WTC11 (cell line): ENCODE results near the gene SEZ6. TPM values are rescaled to one million over a fixed set of nuclear protein-coding genes. Genes with fewer than 3 reads are reported as not detected.

Experiments
- ATAC-seq: fragments of 200-7000 bp; cut with Tn5 transposase; 2 replicates; pipeline ENCODE4 v1.10.0; 2021; ENCODE audit warnings: mild to moderate bottlenecking, moderate library complexity
- CTCF ChIA-PET: fragments of 300-600 bp; sonication (Branson Sonifier 250); formaldehyde crosslinking; loops from one replicate; lab custom pipeline; 2021; ENCODE audit warnings: antibody characterized with exemption; lab: Charles Lee
- POLR2A ChIA-PET: fragments of 350-600 bp; sonication (Branson Sonifier 250); formaldehyde crosslinking; loops from one replicate; lab custom pipeline; 2021; ENCODE audit warnings: antibody characterized with exemption; lab: Charles Lee
- DNase-seq: peaks from one replicate; pipeline ENCODE4 v3.0.0; 2021; ENCODE audit warnings: low spot score
- H3K27ac Mint-ChIP-seq: 2 replicates; pipeline ENCODE4 v1.8.0; 2021; ENCODE audit warnings: mixed read lengths
- H3K27me3 Mint-ChIP-seq: 2 replicates; pipeline ENCODE4 v1.8.0; 2021; ENCODE audit warnings: low read depth, mild to moderate bottlenecking, moderate library complexity, mixed read lengths
- H3K36me3 Mint-ChIP-seq: 2 replicates; pipeline ENCODE4 v1.8.0; 2021; ENCODE audit warnings: mixed read lengths
- H3K4me1 Mint-ChIP-seq: 2 replicates; pipeline ENCODE4 v1.8.0; 2022; ENCODE audit warnings: mixed read lengths
- H3K4me3 Mint-ChIP-seq: 2 replicates; pipeline ENCODE4 v1.8.0; 2021; ENCODE audit warnings: mild to moderate bottlenecking, moderate library complexity, mixed read lengths
- H3K9me3 Mint-ChIP-seq: 2 replicates; pipeline ENCODE4 v1.8.0; 2021; ENCODE audit warnings: mixed read lengths
- CREM ChIP-seq: sonication (generic); formaldehyde crosslinking; IDR thresholded peaks from 2 replicates; pipeline ENCODE4 v1.8.1; 2022; ENCODE audit warnings: mild to moderate bottlenecking, missing genetic modification reagents, moderate library complexity
- E2F5 ChIP-seq: sonication (generic); formaldehyde crosslinking; IDR thresholded peaks from 2 replicates; pipeline ENCODE4 v1.8.1; 2022; ENCODE audit warnings: mild to moderate bottlenecking, moderate library complexity, missing genetic modification reagents
- FOXP1 ChIP-seq: sonication (generic); formaldehyde crosslinking; IDR thresholded peaks from 2 replicates; pipeline ENCODE4 v1.8.0; 2022; ENCODE audit warnings: missing genetic modification reagents, mild to moderate bottlenecking, moderate library complexity, borderline replicate concordance
- GTF2I ChIP-seq: fragments of 250-450 bp; sonication (Bioruptor Pico); conservative IDR thresholded peaks from 2 replicates; pipeline ENCODE4 v1.4.0; 2021; ENCODE audit warnings: mild to moderate bottlenecking
- MYBL2 ChIP-seq: sonication (generic); formaldehyde crosslinking; IDR thresholded peaks from 2 replicates; pipeline ENCODE4 v1.8.1; 2023; ENCODE audit warnings: mild to moderate bottlenecking, moderate library complexity, missing genetic modification reagents
- NFYB ChIP-seq: sonication (generic); formaldehyde crosslinking; conservative IDR thresholded peaks from 2 replicates; pipeline ENCODE4 v1.8.0; 2022; ENCODE audit warnings: low read depth, missing genetic modification reagents
- NR3C1 ChIP-seq: sonication (generic); formaldehyde crosslinking; conservative IDR thresholded peaks from 2 replicates; pipeline ENCODE4 v1.8.1; 2023; ENCODE audit warnings: low read depth, mild to moderate bottlenecking, missing genetic modification reagents
- TCF7 ChIP-seq: sonication (generic); formaldehyde crosslinking; IDR thresholded peaks from 2 replicates; pipeline ENCODE4 v1.8.0; 2022; ENCODE audit warnings: mild to moderate bottlenecking, low read depth, missing genetic modification reagents, moderate library complexity
- TP53 ChIP-seq: sonication (generic); formaldehyde crosslinking; IDR thresholded peaks from 2 replicates; pipeline ENCODE4 v1.8.1; 2023; ENCODE audit warnings: mild to moderate bottlenecking, missing genetic modification reagents
- ZBTB21 ChIP-seq: sonication (generic); formaldehyde crosslinking; IDR thresholded peaks from 2 replicates; pipeline ENCODE4 v1.8.1; 2023; ENCODE audit warnings: mild to moderate bottlenecking, missing genetic modification reagents, borderline replicate concordance
- ZNF219 ChIP-seq: sonication (generic); formaldehyde crosslinking; IDR thresholded peaks from 2 replicates; pipeline ENCODE4 v1.8.0; 2023; ENCODE audit warnings: missing genetic modification reagents, mild to moderate bottlenecking, borderline replicate concordance
- ZNF416 ChIP-seq: fragments of 250-450 bp; sonication (Bioruptor Pico); IDR thresholded peaks from 2 replicates; pipeline ENCODE4 v1.9.0; 2021; ENCODE audit warnings: mild to moderate bottlenecking, inconsistent platforms
- ZNF512 ChIP-seq: sonication (generic); formaldehyde crosslinking; IDR thresholded peaks from 2 replicates; pipeline ENCODE4 v1.8.1; 2022; ENCODE audit warnings: missing genetic modification reagents, borderline replicate concordance
- ZNF671 ChIP-seq: fragments of 250-450 bp; sonication (Bioruptor Pico); IDR thresholded peaks from 2 replicates; pipeline ENCODE4 v1.8.0; 2021; ENCODE audit warnings: mild to moderate bottlenecking
- total RNA-seq: library from RNA; stranded (reverse); gene quantifications from 3 replicates; pipeline ENCODE4 v1.2.3, GENCODE V29; 2021
- TF ChIP-seq, protein P1 (sequence below): sonication (generic); formaldehyde crosslinking; IDR thresholded peaks from 2 replicates; pipeline ENCODE4 v1.8.1; 2023; ENCODE audit warnings: mild to moderate bottlenecking, missing genetic modification reagents, moderate library complexity
- TF ChIP-seq, protein P2 (sequence below): sonication (generic); formaldehyde crosslinking; IDR thresholded peaks from 2 replicates; pipeline ENCODE4 v1.8.0; 2023; ENCODE audit warnings: missing genetic modification reagents, mild to moderate bottlenecking, borderline replicate concordance
- TF ChIP-seq, protein P3 (sequence below): sonication (generic); formaldehyde crosslinking; IDR thresholded peaks from 2 replicates; pipeline ENCODE4 v1.8.1; 2023; ENCODE audit warnings: mild to moderate bottlenecking, missing genetic modification reagents
- TF ChIP-seq, protein P4 (sequence below): sonication (generic); formaldehyde crosslinking; conservative IDR thresholded peaks from 2 replicates; pipeline ENCODE4 v1.8.1; 2022; ENCODE audit warnings: mild to moderate bottlenecking, missing genetic modification reagents
- TF ChIP-seq, protein P5 (sequence below): sonication (generic); formaldehyde crosslinking; IDR thresholded peaks from 2 replicates; pipeline ENCODE4 v1.8.0; 2023; ENCODE audit warnings: missing genetic modification reagents
- TF ChIP-seq, protein P6 (sequence below): sonication (generic); formaldehyde crosslinking; IDR thresholded peaks from 2 replicates; pipeline ENCODE4 v1.8.1; 2023; ENCODE audit warnings: mild to moderate bottlenecking, moderate library complexity, missing genetic modification reagents

Gene SEZ6
- total RNA-seq, 1 experiment from 2014 or later: 3.0 TPM

GRCh38 chr17:28972437-28972836 lies 33.4 kb downstream of the SEZ6 start (continued):
- TF ChIP-seq, protein P1, sequence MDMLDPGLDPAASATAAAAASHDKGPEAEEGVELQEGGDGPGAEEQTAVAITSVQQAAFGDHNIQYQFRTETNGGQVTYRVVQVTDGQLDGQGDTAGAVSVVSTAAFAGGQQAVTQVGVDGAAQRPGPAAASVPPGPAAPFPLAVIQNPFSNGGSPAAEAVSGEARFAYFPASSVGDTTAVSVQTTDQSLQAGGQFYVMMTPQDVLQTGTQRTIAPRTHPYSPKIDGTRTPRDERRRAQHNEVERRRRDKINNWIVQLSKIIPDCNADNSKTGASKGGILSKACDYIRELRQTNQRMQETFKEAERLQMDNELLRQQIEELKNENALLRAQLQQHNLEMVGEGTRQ (CRISPR knock-in tag): no peak
- TF ChIP-seq ZNF416 (CRISPR knock-in tag): no peak
- TF ChIP-seq NFYB (CRISPR knock-in tag): no peak
- TF ChIP-seq, protein P2, sequence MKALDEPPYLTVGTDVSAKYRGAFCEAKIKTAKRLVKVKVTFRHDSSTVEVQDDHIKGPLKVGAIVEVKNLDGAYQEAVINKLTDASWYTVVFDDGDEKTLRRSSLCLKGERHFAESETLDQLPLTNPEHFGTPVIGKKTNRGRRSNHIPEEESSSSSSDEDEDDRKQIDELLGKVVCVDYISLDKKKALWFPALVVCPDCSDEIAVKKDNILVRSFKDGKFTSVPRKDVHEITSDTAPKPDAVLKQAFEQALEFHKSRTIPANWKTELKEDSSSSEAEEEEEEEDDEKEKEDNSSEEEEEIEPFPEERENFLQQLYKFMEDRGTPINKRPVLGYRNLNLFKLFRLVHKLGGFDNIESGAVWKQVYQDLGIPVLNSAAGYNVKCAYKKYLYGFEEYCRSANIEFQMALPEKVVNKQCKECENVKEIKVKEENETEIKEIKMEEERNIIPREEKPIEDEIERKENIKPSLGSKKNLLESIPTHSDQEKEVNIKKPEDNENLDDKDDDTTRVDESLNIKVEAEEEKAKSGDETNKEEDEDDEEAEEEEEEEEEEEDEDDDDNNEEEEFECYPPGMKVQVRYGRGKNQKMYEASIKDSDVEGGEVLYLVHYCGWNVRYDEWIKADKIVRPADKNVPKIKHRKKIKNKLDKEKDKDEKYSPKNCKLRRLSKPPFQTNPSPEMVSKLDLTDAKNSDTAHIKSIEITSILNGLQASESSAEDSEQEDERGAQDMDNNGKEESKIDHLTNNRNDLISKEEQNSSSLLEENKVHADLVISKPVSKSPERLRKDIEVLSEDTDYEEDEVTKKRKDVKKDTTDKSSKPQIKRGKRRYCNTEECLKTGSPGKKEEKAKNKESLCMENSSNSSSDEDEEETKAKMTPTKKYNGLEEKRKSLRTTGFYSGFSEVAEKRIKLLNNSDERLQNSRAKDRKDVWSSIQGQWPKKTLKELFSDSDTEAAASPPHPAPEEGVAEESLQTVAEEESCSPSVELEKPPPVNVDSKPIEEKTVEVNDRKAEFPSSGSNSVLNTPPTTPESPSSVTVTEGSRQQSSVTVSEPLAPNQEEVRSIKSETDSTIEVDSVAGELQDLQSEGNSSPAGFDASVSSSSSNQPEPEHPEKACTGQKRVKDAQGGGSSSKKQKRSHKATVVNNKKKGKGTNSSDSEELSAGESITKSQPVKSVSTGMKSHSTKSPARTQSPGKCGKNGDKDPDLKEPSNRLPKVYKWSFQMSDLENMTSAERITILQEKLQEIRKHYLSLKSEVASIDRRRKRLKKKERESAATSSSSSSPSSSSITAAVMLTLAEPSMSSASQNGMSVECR: no peak
- TF ChIP-seq ZBTB21 (CRISPR knock-in tag): no peak

- no peak for ATAC-seq
- Mint-ChIP-seq H3K36me3 (no peaks in the 10 kb centered on the region), H3K27ac (no peak overlapping the region; the same call in 1 of the 2 replicates), H3K27me3 (no peaks in the 10 kb centered on the region; the same call in 1 of the 2 replicates), H3K4me3 (no peak overlapping the region), H3K9me3 (no peaks in the 10 kb centered on the region), H3K4me1 (peaks cover 46% of the 10 kb centered on the region)
- DNase-seq: no peak
- ChIA-PET POLR2A (no interaction called here), CTCF (interaction anchor here (4.5 kb wide), 1 partner anchor 146 kb away, joined by 78 read pairs; no protein-coding TSS in a partner anchor)
- no peak for TF ChIP-seq GTF2I
- TF ChIP-seq MYBL2 (CRISPR knock-in tag): no peak
- TF ChIP-seq, protein P3, sequence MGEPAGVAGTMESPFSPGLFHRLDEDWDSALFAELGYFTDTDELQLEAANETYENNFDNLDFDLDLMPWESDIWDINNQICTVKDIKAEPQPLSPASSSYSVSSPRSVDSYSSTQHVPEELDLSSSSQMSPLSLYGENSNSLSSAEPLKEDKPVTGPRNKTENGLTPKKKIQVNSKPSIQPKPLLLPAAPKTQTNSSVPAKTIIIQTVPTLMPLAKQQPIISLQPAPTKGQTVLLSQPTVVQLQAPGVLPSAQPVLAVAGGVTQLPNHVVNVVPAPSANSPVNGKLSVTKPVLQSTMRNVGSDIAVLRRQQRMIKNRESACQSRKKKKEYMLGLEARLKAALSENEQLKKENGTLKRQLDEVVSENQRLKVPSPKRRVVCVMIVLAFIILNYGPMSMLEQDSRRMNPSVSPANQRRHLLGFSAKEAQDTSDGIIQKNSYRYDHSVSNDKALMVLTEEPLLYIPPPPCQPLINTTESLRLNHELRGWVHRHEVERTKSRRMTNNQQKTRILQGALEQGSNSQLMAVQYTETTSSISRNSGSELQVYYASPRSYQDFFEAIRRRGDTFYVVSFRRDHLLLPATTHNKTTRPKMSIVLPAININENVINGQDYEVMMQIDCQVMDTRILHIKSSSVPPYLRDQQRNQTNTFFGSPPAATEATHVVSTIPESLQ: no peak
- TF ChIP-seq ZNF671 (CRISPR knock-in tag): no peak
- TF ChIP-seq, protein P4, sequence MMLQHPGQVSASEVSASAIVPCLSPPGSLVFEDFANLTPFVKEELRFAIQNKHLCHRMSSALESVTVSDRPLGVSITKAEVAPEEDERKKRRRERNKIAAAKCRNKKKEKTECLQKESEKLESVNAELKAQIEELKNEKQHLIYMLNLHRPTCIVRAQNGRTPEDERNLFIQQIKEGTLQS (CRISPR knock-in tag): no peak
- no peak for TF ChIP-seq CREM (CRISPR knock-in tag)
- TF ChIP-seq E2F5 (CRISPR knock-in tag): no peak
- no peak for TF ChIP-seq ZNF512 (CRISPR knock-in tag)
- TF ChIP-seq NR3C1: no peak
- TF ChIP-seq, protein P5, sequence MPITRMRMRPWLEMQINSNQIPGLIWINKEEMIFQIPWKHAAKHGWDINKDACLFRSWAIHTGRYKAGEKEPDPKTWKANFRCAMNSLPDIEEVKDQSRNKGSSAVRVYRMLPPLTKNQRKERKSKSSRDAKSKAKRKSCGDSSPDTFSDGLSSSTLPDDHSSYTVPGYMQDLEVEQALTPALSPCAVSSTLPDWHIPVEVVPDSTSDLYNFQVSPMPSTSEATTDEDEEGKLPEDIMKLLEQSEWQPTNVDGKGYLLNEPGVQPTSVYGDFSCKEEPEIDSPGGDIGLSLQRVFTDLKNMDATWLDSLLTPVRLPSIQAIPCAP (CRISPR knock-in tag): no peak
- TF ChIP-seq TCF7 (CRISPR knock-in tag): no peak
- TF ChIP-seq ZNF219 (CRISPR knock-in tag): no peak
- TF ChIP-seq FOXP1 (CRISPR knock-in tag): no peak
- no peak for TF ChIP-seq TP53 (CRISPR knock-in tag)
- TF ChIP-seq, protein P6, sequence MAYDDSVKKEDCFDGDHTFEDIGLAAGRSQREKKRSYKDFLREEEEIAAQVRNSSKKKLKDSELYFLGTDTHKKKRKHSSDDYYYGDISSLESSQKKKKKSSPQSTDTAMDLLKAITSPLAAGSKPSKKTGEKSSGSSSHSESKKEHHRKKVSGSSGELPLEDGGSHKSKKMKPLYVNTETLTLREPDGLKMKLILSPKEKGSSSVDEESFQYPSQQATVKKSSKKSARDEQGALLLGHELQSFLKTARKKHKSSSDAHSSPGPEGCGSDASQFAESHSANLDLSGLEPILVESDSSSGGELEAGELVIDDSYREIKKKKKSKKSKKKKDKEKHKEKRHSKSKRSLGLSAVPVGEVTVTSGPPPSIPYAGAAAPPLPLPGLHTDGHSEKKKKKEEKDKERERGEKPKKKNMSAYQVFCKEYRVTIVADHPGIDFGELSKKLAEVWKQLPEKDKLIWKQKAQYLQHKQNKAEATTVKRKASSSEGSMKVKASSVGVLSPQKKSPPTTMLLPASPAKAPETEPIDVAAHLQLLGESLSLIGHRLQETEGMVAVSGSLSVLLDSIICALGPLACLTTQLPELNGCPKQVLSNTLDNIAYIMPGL (CRISPR knock-in tag): no peak
These were observed 35.0 kb downstream of the SEZ6 start for GRCh38 chr17:28970879-28971278.
